ENCODE data around the gene SNX15.

SNX15 gene

GRCh38 chr11:65055538-65055937 lies 28.3 kb downstream of the SNX15 start:
- TF ChIP-seq CTCF (IDR thresholded peaks at IDR 0.05; ENCODE audit: insufficient read depth, low read depth, low read length, missing control alignments), result no peak
- H3K4me3 ChIP-seq (ENCODE audit: low read depth, low read length), result no peak overlapping the region
- peak; percentile 61 for DNase-seq (ENCODE audit: low read depth)

GRCh38 chr11:65056999-65057398 lies 29.8 kb downstream of the SNX15 start:
- no peak for TF ChIP-seq CTCF (IDR thresholded peaks at IDR 0.05; ENCODE audit: insufficient read depth, low read depth, low read length, missing control alignments)
- no peak overlapping the region for H3K4me3 ChIP-seq (ENCODE audit: low read depth, low read length)
- DNase-seq (ENCODE audit: low read depth), result no peak

- no peak for DNase-seq (ENCODE audit: low read depth)
- no peak overlapping the region for H3K4me3 ChIP-seq (ENCODE audit: low read depth, low read length)
- no peak for TF ChIP-seq CTCF (IDR thresholded peaks at IDR 0.05; ENCODE audit: insufficient read depth, low read depth, low read length, missing control alignments)
These were observed 30.3 kb downstream of the SNX15 start for GRCh38 chr11:65057526-65057925.

- no peak for TF ChIP-seq CTCF (IDR thresholded peaks at IDR 0.05; ENCODE audit: insufficient read depth, low read depth, low read length, missing control alignments)
- DNase-seq (ENCODE audit: low read depth), result no peak
- no peak overlapping the region for H3K4me3 ChIP-seq (ENCODE audit: low read depth, low read length)
These were observed 30.8 kb downstream of the SNX15 start for GRCh38 chr11:65058012-65058411.

GRCh38 chr11:65058419-65059054 lies 31.3 kb downstream of the SNX15 start, which contains the start of gene NAALADL1:
Gene NAALADL1, minus strand, starts transcription at chr11:65058553. Its CDS starts 32 bp downstream, at chr11:65058521.
- H3K4me3 ChIP-seq (ENCODE audit: low read depth, low read length), result no peak within 1 kb of the TSS
- TF ChIP-seq CTCF (IDR thresholded peaks at IDR 0.05; ENCODE audit: insufficient read depth, low read depth, low read length, missing control alignments), result no peak
- no peak for DNase-seq (ENCODE audit: low read depth)

- no peak for DNase-seq (ENCODE audit: low read depth)
- no peak for TF ChIP-seq CTCF (IDR thresholded peaks at IDR 0.05; ENCODE audit: insufficient read depth, low read depth, low read length, missing control alignments)
- H3K4me3 ChIP-seq (ENCODE audit: low read depth, low read length), result no peak overlapping the region
These were observed 32.3 kb downstream of the SNX15 start for GRCh38 chr11:65059523-65059922.

Measured in GM12865 (cell line).